HTERT RPE-1 (cell line): ENCODE data around the gene PTTG1.
"Not testable (repeated sequence)": the region's sequence is repeated elsewhere in the genome, so short reads cannot be mapped to it uniquely, and the experiment has no call there.

ENCODE experiments used
- in situ Hi-C: fragments of 300-500 bp; cut with MboI; formaldehyde crosslinking; loops from 4 replicates; pipeline ENCODE4 v1.14.3; 2020; ENCODE audit warnings: low sequenced_read_pairs

The PTTG1 gene

GRCh38 chr5:160420331-160420610 lies 1.4 kb upstream of the PTTG1 start:
- in situ Hi-C loops, result no loop called here

- in situ Hi-C loops, result no loop called here
Observed at GRCh38 chr5:160423099-160423498, 1.4 kb downstream of the PTTG1 start.

GRCh38 chr5:160427607-160428006 lies 6.0 kb downstream of the PTTG1 start:
- in situ Hi-C loops, result no loop called here

GRCh38 chr5:160432196-160432595 lies 10.5 kb downstream of the PTTG1 start:
- in situ Hi-C loops, result no loop called here

GRCh38 chr5:160432787-160433186 lies 11.1 kb downstream of the PTTG1 start:
- in situ Hi-C loops, result no loop called here

DNA sequence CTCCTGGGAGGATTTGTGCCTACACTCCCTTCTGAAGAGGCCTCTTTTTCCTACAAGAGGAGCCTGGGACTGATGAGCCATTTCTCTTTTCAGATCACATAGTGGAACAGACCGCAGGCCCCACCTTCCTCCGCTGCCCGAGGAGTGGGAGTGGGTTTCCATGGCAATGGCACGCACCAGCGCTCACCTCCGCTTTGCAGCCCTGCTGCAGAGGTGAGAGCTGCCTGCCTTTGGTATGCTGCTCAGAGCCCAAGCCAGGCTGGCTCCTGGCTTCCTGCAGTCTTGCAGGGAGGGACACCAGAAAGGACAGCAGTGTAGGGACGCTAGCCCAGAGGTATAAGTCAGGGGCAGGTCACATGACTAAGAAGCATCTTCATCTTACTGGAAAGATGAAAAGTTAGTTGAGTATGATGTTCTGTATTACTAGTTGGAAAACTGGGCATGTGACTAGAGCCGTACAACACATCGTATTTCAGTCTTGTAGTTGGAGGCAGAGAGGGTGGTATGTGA lies 12.4 kb downstream of the PTTG1 start:
- in situ Hi-C loops, result no loop called here

GRCh38 chr5:160435532-160435931 lies 13.9 kb downstream of the PTTG1 start:
- in situ Hi-C loops, result no loop called here

- in situ Hi-C loops, result no loop called here
Observed at GRCh38 chr5:160436017-160436416, 14.4 kb downstream of the PTTG1 start.

GRCh38 chr5:160436661-160437060 lies 15.0 kb downstream of the PTTG1 start:
- in situ Hi-C loops, result not testable (repeated sequence)

DNA sequence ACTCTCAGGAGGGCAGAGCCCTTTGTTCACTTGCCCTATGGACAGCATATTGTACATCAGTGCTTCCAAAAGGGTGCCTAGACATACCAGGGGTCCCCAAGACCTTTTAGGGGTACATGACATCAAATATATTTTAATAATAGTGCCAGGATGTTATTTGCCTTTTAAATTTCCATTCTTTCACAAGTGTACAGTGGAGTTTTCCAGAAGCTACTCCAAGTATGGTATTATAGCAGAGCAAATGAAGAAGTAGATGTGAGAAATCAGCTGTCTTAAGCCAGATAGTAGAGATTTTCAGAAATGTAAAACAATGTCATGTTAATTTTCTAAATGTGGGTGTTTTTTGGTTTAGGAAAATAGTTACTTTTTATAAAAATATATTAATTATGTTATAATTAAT lies 15.6 kb downstream of the PTTG1 start:
- in situ Hi-C loops, result no loop called here

- in situ Hi-C loops, result no loop called here
Observed at GRCh38 chr5:160438316-160439204, 16.9 kb downstream of the PTTG1 start.

- in situ Hi-C loops, result no loop called here
Observed at GRCh38 chr5:160439205-160439600, 17.5 kb downstream of the PTTG1 start.

- in situ Hi-C loops, result no loop called here
Observed at GRCh38 chr5:160441311-160441781, 19.7 kb downstream of the PTTG1 start.

DNA sequence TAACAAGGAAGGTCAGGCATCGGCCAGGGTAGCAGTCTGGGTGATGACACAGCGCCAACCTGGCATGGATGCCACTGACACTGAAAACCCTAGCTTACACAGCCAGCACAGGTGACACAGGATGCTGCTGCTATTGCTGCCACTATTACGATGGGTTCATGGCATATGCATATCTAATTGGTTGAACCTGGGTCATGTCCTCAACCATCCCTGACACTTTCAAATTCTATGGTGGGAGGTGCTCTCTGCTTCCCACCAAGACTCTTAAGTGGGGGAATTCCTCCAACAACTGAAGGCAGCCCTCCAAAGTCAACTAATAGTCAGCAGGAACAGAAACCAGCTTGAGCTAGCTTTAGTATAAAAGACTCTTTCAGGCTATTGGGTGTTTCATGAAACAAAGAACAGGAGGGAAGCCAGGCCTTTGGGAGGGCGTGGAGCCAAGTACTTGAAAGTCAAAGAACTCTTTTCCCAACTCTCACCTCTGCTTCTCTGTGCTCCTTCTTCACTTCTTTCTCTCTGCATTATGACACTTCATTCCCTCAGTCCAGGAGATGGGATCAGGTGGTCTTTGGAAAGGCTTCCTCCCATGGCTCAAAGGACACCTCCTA lies 21.3 kb downstream of the PTTG1 start:
- in situ Hi-C loops, result no loop called here

DNA sequence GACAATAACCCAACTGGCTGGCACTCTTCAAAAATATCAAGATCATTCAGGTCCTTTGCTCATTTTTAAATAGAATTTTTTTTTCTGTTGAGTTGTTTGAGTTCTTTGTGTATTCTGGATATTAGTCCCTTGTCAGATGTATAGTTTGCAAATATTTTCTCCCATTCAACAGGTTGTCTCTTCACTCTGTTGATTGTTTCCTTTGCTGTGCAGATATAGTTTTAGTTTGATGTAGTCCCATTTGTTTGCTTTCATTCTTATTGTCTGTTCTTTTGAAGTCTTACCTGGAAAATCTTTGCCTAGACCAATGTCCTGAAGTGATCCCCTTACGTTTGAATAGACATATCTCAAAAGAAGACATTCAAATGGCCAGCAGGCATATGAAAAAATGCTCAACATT lies 22.8 kb downstream of the PTTG1 start:
- in situ Hi-C loops, result no loop called here

GRCh38 chr5:160445132-160445531 lies 23.5 kb downstream of the PTTG1 start:
- in situ Hi-C loops, result no loop called here

- in situ Hi-C loops, result no loop called here
Observed at GRCh38 chr5:160445751-160446150, 24.1 kb downstream of the PTTG1 start.

DNA sequence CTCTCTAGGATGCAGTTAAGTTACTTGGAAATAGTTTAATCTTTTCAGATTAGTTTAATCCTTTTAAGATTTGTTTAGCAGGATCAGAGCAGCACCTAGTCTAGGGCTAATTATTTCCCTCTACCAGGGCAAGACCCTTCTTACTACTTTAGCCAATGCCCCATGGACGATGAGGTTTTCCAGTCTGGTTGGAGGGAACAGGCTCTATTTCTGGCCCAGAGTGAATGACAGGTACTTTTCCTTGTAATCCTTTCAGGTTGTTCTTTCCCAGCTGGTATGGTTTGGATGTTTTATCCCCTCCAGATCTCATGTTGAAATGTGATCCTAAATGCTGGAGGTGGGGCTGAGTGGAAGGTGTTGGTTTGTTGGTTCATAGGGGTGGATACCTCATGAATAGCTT lies 27.2 kb downstream of the PTTG1 start:
- in situ Hi-C loops, result no loop called here

DNA sequence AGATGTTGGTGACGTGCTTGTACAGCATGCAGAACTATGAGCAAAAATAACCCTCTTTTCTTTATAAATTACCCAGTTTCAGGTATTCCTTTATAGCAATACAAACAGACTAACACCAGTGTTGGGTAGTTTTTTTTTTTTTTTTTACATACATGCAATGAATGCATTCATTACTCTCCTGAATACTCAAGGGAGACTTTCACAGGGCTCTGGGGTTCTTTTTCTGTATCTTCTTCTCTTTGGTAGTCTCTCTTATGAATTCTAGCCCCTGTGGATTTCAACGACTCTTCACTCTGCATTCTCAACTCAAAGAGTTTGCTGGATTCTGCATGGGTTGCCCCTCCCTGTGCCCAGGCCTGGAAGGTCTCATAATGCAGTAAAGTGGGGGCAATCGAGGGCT lies 27.8 kb downstream of the PTTG1 start:
- in situ Hi-C loops, result no loop called here

- in situ Hi-C loops, result no loop called here
Observed at GRCh38 chr5:160450164-160450932, 28.7 kb downstream of the PTTG1 start.

DNA sequence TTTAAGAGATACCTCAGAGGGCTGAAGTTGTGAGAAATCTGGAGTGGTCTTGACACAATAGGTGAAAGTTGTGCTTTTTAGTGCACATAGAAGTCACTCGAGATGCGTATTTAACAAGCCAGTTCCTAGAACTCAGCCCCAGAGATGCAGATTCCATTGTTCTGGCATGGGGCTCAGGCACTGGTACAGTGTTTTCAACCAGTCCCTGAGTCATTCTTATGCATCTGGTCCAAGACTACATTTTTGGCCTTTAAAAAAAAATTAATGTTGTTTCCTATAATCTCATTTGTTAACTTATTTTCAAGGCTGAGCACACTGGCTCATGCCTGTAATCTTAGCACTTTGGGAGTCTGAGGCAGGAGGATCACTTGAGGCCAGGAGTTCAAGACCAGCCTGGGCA lies 29.6 kb downstream of the PTTG1 start:
- in situ Hi-C loops, result no loop called here

GRCh38 chr5:160452036-160452435 lies 30.4 kb downstream of the PTTG1 start:
- in situ Hi-C loops, result no loop called here
